Measurements from ENCODE around the gene IGFLR1.
"Not testable (repeated sequence)": the region's sequence is repeated elsewhere in the genome, so short reads cannot be mapped to it uniquely, and the experiment has no call there.

The IGFLR1 gene

GRCh38 chr19:35776102-35776788, 34.0 kb upstream of the IGFLR1 start:
- TF ChIP-seq, protein P1, sequence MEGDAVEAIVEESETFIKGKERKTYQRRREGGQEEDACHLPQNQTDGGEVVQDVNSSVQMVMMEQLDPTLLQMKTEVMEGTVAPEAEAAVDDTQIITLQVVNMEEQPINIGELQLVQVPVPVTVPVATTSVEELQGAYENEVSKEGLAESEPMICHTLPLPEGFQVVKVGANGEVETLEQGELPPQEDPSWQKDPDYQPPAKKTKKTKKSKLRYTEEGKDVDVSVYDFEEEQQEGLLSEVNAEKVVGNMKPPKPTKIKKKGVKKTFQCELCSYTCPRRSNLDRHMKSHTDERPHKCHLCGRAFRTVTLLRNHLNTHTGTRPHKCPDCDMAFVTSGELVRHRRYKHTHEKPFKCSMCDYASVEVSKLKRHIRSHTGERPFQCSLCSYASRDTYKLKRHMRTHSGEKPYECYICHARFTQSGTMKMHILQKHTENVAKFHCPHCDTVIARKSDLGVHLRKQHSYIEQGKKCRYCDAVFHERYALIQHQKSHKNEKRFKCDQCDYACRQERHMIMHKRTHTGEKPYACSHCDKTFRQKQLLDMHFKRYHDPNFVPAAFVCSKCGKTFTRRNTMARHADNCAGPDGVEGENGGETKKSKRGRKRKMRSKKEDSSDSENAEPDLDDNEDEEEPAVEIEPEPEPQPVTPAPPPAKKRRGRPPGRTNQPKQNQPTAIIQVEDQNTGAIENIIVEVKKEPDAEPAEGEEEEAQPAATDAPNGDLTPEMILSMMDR (IDR thresholded peaks at IDR 0.05; ENCODE audit: low read depth, low read length), result no peak
- H3K4me3 ChIP-seq (ENCODE audit: low read depth, low read length), result peak overlapping the region; percentile 71

GRCh38 chr19:35775298-35776101, 33.2 kb upstream of the IGFLR1 start, which contains the start of gene ARHGAP33:
TSS of gene ARHGAP33 (plus strand) at chr19:35775564. CDS start at chr19:35775659, 95 bp downstream.
- peak within 1 kb of the TSS; percentile 71 for H3K4me3 ChIP-seq (ENCODE audit: low read depth, low read length)
- TF ChIP-seq, protein P1 (IDR thresholded peaks at IDR 0.05; ENCODE audit: low read depth, low read length), result no peak

DNA sequence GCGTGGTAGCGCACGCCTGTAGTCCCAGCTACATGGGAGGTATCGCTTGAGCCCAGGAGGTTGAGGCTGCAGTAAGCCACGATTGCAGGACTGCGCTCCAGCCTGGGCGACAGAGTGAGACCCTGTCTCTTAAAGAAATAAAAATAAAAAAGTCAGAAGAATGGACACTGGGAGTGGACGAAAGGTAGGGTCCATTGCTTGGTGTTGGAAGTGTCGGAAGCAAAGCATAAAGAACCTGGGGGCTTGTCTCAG, 32.7 kb upstream of the IGFLR1 start:
- TF ChIP-seq, protein P1 (IDR thresholded peaks at IDR 0.05; ENCODE audit: low read depth, low read length), result no peak

GRCh38 chr19:35774274-35775045, 32.2 kb upstream of the IGFLR1 start:
- H3K4me3 ChIP-seq (ENCODE audit: low read depth, low read length), result peak overlapping the region; percentile 39
- TF ChIP-seq, protein P1 (IDR thresholded peaks at IDR 0.05; ENCODE audit: low read depth, low read length), result no peak

More for the DNA sequence above, 32.7 kb upstream of the IGFLR1 start:
- peak overlapping the region; percentile 39 for H3K4me3 ChIP-seq (ENCODE audit: low read depth, low read length)

GRCh38 chr19:35773020-35773806, 31.0 kb upstream of the IGFLR1 start:
- H3K4me3 ChIP-seq (ENCODE audit: low read depth, low read length), result no peak overlapping the region
- TF ChIP-seq, protein P1 (IDR thresholded peaks at IDR 0.05; ENCODE audit: low read depth, low read length), result no peak

GRCh38 chr19:35772362-35772761, 30.1 kb upstream of the IGFLR1 start:
- H3K4me3 ChIP-seq (ENCODE audit: low read depth, low read length), result not testable (repeated sequence)

- TF ChIP-seq, protein P1 (IDR thresholded peaks at IDR 0.05; ENCODE audit: low read depth, low read length), result no peak
- no peak overlapping the region for H3K4me3 ChIP-seq (ENCODE audit: low read depth, low read length)
These were observed 25.8 kb upstream of the IGFLR1 start for GRCh38 chr19:35768082-35768421.
